Liver (tissue), 9 donors: ENCODE measurements around the gene VASN. TPM values are rescaled to one million over a fixed set of nuclear protein-coding genes. Genes with fewer than 3 reads are reported as not detected.
A peak's percentile ranks its signal among the peaks of the same experiment; 100 is the strongest.

ENCODE experiments used
- DNase-seq: peaks from one replicate; pipeline ENCODE4 v3.0.0-alpha.2; 2017; ENCODE audit warnings: low spot score
- H3K27ac ChIP-seq, 2 donors: one replicate each; pipeline ENCODE4 v1.7.0; 2013; ENCODE audit warnings: inconsistent platforms in 2 of 2, low read length in 2 of 2, control low read depth in 1 of 2, low read depth in 1 of 2, mild to moderate bottlenecking in 1 of 2
- H3K27me3 ChIP-seq, 4 donors: one replicate each; pipeline versions ENCODE4 v1.6.1 to v1.7.0; 2013; ENCODE audit warnings: low read length in 3 of 4, inconsistent platforms in 1 of 4, mild to moderate bottlenecking in 1 of 4, moderate library complexity in 1 of 4; ENCODE audit not compliant: control insufficient read depth in 4 of 4, insufficient read depth in 4 of 4
- H3K36me3 ChIP-seq, 4 donors: one replicate each; pipeline versions ENCODE4 v1.6.1 to v1.7.0; 2013; ENCODE audit warnings: low read length in 3 of 4, mild to moderate bottlenecking in 3 of 4, low read depth in 1 of 4, moderate library complexity in 1 of 4; ENCODE audit not compliant: control insufficient read depth in 4 of 4, insufficient read depth in 3 of 4
- H3K4me1 ChIP-seq, 4 donors: one replicate each; pipeline versions ENCODE4 v1.6.1 to v1.7.0; 2013; ENCODE audit warnings: low read length in 3 of 4, mild to moderate bottlenecking in 3 of 4, moderate library complexity in 1 of 4; ENCODE audit not compliant: control insufficient read depth in 4 of 4, insufficient read depth in 4 of 4
- H3K4me3 ChIP-seq, 3 donors: one replicate each; pipeline versions ENCODE4 v1.6.1 to v1.7.0; 2013; ENCODE audit warnings: low read length in 3 of 3, control low read depth in 1 of 3, low read depth in 1 of 3, mild to moderate bottlenecking in 1 of 3
- H3K9ac ChIP-seq, 2 donors: one replicate each; pipeline ENCODE4 v1.7.0; 2013; ENCODE audit warnings: low read length in 2 of 2, mild to moderate bottlenecking in 2 of 2, moderate library complexity in 2 of 2, control low read depth in 1 of 2, low read depth in 1 of 2
- H3K9me3 ChIP-seq, 4 donors: one replicate each; pipeline versions ENCODE4 v1.6.1 to v1.7.0; 2013; ENCODE audit warnings: low read length in 3 of 4; ENCODE audit not compliant: control insufficient read depth in 4 of 4
- EGR1 ChIP-seq, 2 donors: IDR thresholded peaks; 2 replicates each; pipeline ENCODE4 v1.6.1; 2016 to 2018; ENCODE audit warnings: antibody characterized with exemption in 2 of 2, low read depth in 2 of 2
- FOXA1 ChIP-seq: IDR thresholded peaks from 2 replicates; pipeline ENCODE4 v1.6.1; 2016; ENCODE audit warnings: antibody characterized with exemption
- FOXA2 ChIP-seq: IDR thresholded peaks from 2 replicates; pipeline ENCODE4 v1.6.1; 2016; ENCODE audit warnings: antibody characterized with exemption
- HNF4A ChIP-seq, 2 donors: conservative IDR thresholded peaks; 2 replicates each; pipeline ENCODE4 v1.6.1; 2016; ENCODE audit warnings: antibody characterized with exemption in 2 of 2, mild to moderate bottlenecking in 2 of 2
- HNF4G ChIP-seq: IDR thresholded peaks from 2 replicates; pipeline ENCODE4 v1.6.1; 2016; ENCODE audit warnings: antibody characterized with exemption
- JUND ChIP-seq, 2 donors: IDR thresholded peaks; 2 replicates each; pipeline ENCODE4 v1.6.1; 2016; ENCODE audit warnings: antibody characterized with exemption in 2 of 2
- NR2F2 ChIP-seq: IDR thresholded peaks from 2 replicates; pipeline ENCODE4 v1.6.1; 2016; ENCODE audit warnings: antibody characterized with exemption
- RAD21 ChIP-seq, 2 donors: IDR thresholded peaks; 2 replicates each; pipeline ENCODE4 v1.6.1; 2016; ENCODE audit warnings: antibody characterized with exemption in 2 of 2, mild to moderate bottlenecking in 2 of 2
- RXRA ChIP-seq, 2 donors: IDR thresholded peaks; 2 replicates each; pipeline ENCODE4 v1.6.1; 2017 to 2018; ENCODE audit warnings: antibody characterized with exemption in 2 of 2, mild to moderate bottlenecking in 1 of 2
- WGBS: extraction: QIAGEN DNeasy Blood & Tissue Kit; methylation state at CpG from one replicate; pipeline ENCODE4 v1.1.7; 2013; 5-methylcytosine and 5-hydroxymethylcytosine counted together
- polyA plus RNA-seq, 2 donors: library from polyadenylated mRNA; stranded (reverse) in 1 of 2; unstranded in 1 of 2; fragments of 200-250 nt in 1 of 2; fragments of >200 nt in 1 of 2; fragmentation: Nextera tagmentation in 1 of 2; extraction: Ambion mirVana in 1 of 2; gene quantifications; one replicate each; pipeline versions ENCODE4 v1.2.1 to v1.2.3, GENCODE V29; 2013 to 2015
- total RNA-seq, 2 donors: library from RNA; depleted of rRNA; stranded (reverse); fragments of >200 nt; gene quantifications; one replicate each; pipeline ENCODE4 v1.2.3, GENCODE V29; 2014
- TF ChIP-seq, protein P1 (sequence below): IDR thresholded peaks from 2 replicates; pipeline ENCODE4 v1.6.1; 2016; ENCODE audit warnings: antibody characterized with exemption
- TF ChIP-seq, protein P2 (sequence below): IDR thresholded peaks from 2 replicates; pipeline ENCODE4 v1.6.1; 2016; ENCODE audit warnings: antibody characterized with exemption
- TF ChIP-seq, protein P3 (sequence below): fragments of 150-350 bp; IDR thresholded peaks from 2 replicates; pipeline ENCODE4 v1.5.1; 2017; ENCODE audit warnings: improper control_type of control experiment, low read depth, low read length; ENCODE audit not compliant: missing input control
- donor health status: healthy.
- donor health status: healthy.
- donor health status: healthy.
- donor health status: healthy.
- donor health status: healthy.

VASN gene
- total and polyA plus RNA-seq, 4 donors, result 6.2 to 26.9 (median 21.2) TPM

DNA sequence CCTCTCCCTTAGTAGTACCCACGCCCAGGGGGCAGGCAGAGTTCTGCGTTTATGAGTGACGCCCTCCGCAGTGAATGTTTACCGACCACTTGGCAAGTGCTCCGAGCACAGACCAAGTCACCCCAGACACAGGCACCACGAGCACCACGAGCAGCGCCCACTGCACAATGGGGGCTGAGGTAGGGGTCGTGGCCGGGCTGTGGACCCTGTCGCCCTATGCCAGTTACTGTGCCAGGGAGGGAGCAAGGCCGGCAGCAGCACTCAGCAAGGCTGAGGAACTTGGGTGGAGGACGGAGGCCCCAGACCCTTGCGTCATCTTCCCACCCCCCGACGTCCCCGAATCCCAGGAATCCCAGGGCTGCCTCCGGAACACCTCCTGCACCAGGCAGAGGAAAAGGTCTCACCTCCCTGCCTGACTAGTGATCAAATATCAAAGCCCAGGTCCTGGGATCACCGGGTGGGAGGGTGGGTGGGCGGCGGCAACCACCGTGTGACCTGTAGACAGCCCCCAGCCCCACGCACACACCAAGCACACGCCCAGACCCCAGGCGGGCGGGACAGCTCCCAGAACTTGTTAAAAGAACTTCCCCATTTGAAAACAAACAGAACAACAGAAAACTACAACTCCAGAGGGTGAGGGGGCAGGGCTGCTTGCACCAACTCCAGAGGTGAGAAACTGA is 5.4 kb downstream of the VASN start:
- TF ChIP-seq RXRA (IDR thresholded peaks at IDR 0.05), result no peak
- TF ChIP-seq, protein P1, sequence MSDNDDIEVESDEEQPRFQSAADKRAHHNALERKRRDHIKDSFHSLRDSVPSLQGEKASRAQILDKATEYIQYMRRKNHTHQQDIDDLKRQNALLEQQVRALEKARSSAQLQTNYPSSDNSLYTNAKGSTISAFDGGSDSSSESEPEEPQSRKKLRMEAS, result no peak
- no peak for TF ChIP-seq HNF4A (conservative IDR thresholded peaks at IDR 0.05)
- no peak for TF ChIP-seq EGR1 (IDR thresholded peaks at IDR 0.05; ENCODE audit: low read depth in 2 of 2)
- no peak for TF ChIP-seq JUND (IDR thresholded peaks at IDR 0.05)
- TF ChIP-seq, protein P2, sequence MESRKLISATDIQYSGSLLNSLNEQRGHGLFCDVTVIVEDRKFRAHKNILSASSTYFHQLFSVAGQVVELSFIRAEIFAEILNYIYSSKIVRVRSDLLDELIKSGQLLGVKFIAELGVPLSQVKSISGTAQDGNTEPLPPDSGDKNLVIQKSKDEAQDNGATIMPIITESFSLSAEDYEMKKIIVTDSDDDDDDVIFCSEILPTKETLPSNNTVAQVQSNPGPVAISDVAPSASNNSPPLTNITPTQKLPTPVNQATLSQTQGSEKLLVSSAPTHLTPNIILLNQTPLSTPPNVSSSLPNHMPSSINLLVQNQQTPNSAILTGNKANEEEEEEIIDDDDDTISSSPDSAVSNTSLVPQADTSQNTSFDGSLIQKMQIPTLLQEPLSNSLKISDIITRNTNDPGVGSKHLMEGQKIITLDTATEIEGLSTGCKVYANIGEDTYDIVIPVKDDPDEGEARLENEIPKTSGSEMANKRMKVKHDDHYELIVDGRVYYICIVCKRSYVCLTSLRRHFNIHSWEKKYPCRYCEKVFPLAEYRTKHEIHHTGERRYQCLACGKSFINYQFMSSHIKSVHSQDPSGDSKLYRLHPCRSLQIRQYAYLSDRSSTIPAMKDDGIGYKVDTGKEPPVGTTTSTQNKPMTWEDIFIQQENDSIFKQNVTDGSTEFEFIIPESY, result no peak
- TF ChIP-seq, protein P3, sequence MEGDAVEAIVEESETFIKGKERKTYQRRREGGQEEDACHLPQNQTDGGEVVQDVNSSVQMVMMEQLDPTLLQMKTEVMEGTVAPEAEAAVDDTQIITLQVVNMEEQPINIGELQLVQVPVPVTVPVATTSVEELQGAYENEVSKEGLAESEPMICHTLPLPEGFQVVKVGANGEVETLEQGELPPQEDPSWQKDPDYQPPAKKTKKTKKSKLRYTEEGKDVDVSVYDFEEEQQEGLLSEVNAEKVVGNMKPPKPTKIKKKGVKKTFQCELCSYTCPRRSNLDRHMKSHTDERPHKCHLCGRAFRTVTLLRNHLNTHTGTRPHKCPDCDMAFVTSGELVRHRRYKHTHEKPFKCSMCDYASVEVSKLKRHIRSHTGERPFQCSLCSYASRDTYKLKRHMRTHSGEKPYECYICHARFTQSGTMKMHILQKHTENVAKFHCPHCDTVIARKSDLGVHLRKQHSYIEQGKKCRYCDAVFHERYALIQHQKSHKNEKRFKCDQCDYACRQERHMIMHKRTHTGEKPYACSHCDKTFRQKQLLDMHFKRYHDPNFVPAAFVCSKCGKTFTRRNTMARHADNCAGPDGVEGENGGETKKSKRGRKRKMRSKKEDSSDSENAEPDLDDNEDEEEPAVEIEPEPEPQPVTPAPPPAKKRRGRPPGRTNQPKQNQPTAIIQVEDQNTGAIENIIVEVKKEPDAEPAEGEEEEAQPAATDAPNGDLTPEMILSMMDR, result no peak
- no peak for TF ChIP-seq NR2F2
- TF ChIP-seq RAD21 (IDR thresholded peaks at IDR 0.05), result no peak
- no peak for TF ChIP-seq HNF4G
- Histone ChIP-seq H3K27me3 (no peaks in the 10 kb centered on the region), H3K9ac (no peak overlapping the region), H3K27ac (peak overlapping the region; percentile 87 to 95), H3K4me3 (peak overlapping the region in 1 of 3 donors; percentile 0), H3K9me3 (no peaks in the 10 kb centered on the region), H3K4me1 (peaks cover 22 to 80% (median 59%) of the 10 kb centered on the region in 4 donors), H3K36me3 (peaks cover 0 to 12% (median 4%) of the 10 kb centered on the region in 4 donors)
- no peak for DNase-seq
- 48% methylated on average over 27 of the region's 27 CpGs for WGBS

DNA sequence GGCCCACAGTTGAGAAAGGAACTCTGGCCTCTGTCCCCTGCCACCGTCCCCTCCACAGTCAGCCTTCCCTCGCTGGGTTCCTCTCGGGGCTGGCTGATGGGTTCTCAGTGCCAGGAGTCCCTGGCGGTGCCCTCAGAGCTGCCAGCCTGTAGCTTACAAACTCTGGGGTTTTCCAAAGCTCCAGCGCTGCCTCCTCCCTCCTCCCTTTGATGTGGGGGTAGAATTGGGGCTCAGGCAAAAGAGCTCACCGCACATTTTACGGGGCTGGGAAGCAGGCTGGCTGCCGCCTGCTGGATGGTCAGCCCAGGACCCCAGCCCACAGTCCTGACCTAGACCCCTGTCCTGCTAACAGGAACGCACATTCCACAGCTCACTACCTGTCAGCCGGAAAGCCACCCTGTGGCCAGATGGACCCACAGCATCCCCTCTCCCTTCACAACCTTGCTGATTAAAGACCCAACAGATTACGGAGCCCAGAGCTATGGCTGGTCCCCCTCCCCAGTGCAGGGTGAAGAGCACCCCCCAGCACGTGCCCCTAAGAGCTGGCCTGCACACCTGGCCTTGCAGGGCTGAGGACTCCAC is 6.0 kb downstream of the VASN start:
- no peak overlapping the region for H3K9ac ChIP-seq
- no peak for DNase-seq
- no peaks in the 10 kb centered on the region for H3K27me3 ChIP-seq
- H3K4me3 ChIP-seq, result no peak overlapping the region
- peak overlapping the region in 1 of 2 donors; percentile 19 for H3K27ac ChIP-seq
- no peak for TF ChIP-seq FOXA1
- no peak for TF ChIP-seq FOXA2
- TF ChIP-seq EGR1 (IDR thresholded peaks at IDR 0.05; ENCODE audit: low read depth in 2 of 2), result no peak
- no peak for TF ChIP-seq NR2F2
- TF ChIP-seq, protein P1, result no peak
- no peaks in the 10 kb centered on the region for H3K9me3 ChIP-seq
- H3K4me1 ChIP-seq, result peaks cover 22 to 74% (median 56%) of the 10 kb centered on the region in 4 donors
- H3K36me3 ChIP-seq, result peaks cover 0 to 14% (median 5%) of the 10 kb centered on the region in 4 donors
- WGBS, result 62% methylated on average over 12 of the region's 12 CpGs
